Measurements from ENCODE around the gene DBET. TPM values are rescaled to one million over a fixed set of nuclear protein-coding genes. Genes with fewer than 3 reads are reported as not detected.
"Not testable (repeated sequence)": the region's sequence is repeated elsewhere in the genome, so short reads cannot be mapped to it uniquely, and the experiment has no call there.

DBET gene
- not detected in 2 replicates for total RNA-seq
- long read RNA-seq = 0 reads

GRCh38 chr4:190064342-190064741 is at the start of gene DBET:
DBET (plus strand) TSS chr4:190064502.
- H3K27ac Mint-ChIP-seq (ENCODE audit: unreplicated experiment); H3K4me1 Mint-ChIP-seq; H3K9me3 Mint-ChIP-seq; H3K36me3 Mint-ChIP-seq (ENCODE audit: low read depth); H3K27me3 Mint-ChIP-seq (ENCODE audit: low read depth); H3K4me3 Mint-ChIP-seq; DNase-seq (ENCODE audit: low read depth, low spot score): not testable (repeated sequence)

DNA sequence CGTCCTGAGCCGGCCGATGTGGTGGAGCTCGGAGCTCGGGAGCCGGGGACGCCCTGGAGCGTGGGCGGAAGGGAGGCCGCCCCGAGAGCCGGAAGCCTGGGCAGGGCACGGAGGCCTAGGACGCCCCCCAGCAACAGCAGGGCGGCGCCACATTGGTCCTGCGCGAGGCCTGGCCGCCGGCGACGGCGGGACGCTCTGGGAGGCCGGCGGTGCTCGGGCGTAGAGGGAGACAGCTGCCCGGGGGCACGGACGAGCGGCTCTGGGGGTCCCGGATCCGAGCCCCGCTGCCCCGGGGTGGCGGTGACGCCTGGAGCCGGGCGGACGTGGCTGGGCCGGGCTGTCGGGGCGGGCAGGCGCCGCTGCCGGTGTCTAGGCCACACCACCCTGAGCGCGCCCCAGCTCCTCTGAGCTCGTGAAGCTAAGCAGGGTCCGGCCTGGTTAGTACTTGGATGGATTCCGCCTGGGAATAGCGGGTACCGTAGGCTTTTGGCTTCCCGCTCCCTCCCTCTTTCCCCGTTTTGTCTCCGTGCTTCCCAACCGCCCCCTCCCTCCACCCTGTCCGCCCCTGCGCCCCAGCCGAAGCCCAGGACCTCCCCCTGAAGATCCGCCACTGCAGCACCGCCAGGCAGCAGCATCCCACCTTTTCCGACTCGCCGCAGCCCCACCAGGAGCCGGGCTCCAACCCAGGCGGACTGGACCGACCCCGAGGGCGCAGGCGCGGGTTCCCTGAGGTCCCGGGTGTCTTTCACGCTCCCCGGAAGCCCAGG is 49.3 kb upstream of the DBET start:
- TF ChIP-seq, protein P1, sequence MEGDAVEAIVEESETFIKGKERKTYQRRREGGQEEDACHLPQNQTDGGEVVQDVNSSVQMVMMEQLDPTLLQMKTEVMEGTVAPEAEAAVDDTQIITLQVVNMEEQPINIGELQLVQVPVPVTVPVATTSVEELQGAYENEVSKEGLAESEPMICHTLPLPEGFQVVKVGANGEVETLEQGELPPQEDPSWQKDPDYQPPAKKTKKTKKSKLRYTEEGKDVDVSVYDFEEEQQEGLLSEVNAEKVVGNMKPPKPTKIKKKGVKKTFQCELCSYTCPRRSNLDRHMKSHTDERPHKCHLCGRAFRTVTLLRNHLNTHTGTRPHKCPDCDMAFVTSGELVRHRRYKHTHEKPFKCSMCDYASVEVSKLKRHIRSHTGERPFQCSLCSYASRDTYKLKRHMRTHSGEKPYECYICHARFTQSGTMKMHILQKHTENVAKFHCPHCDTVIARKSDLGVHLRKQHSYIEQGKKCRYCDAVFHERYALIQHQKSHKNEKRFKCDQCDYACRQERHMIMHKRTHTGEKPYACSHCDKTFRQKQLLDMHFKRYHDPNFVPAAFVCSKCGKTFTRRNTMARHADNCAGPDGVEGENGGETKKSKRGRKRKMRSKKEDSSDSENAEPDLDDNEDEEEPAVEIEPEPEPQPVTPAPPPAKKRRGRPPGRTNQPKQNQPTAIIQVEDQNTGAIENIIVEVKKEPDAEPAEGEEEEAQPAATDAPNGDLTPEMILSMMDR (conservative IDR thresholded peaks at IDR 0.05) = no peak
- Mint-ChIP-seq H3K36me3 (ENCODE audit: low read depth) (peaks cover 12% of the 10 kb centered on the region), H3K27ac (ENCODE audit: unreplicated experiment) (no peak overlapping the region), H3K9me3 (peaks cover 3% of the 10 kb centered on the region), H3K4me3 (no peak overlapping the region), H3K27me3 (ENCODE audit: low read depth) (no peaks in the 10 kb centered on the region), H3K4me1 (no peaks in the 10 kb centered on the region)
- DNase-seq (ENCODE audit: low read depth, low spot score) = no peak

- no peaks in the 10 kb centered on the region for H3K4me1 Mint-ChIP-seq
- peaks cover 12% of the 10 kb centered on the region for H3K36me3 Mint-ChIP-seq (ENCODE audit: low read depth)
- peaks cover 3% of the 10 kb centered on the region for H3K9me3 Mint-ChIP-seq
- no peaks in the 10 kb centered on the region for H3K27me3 Mint-ChIP-seq (ENCODE audit: low read depth)
- DNase-seq (ENCODE audit: low read depth, low spot score) = no peak
- H3K4me3 Mint-ChIP-seq = no peak overlapping the region
- no peak overlapping the region for H3K27ac Mint-ChIP-seq (ENCODE audit: unreplicated experiment)
- TF ChIP-seq, protein P1 (conservative IDR thresholded peaks at IDR 0.05) = no peak
Measured at GRCh38 chr4:190015538-190016368, 48.5 kb upstream of the DBET start.

- peaks cover 3% of the 10 kb centered on the region for H3K9me3 Mint-ChIP-seq
- TF ChIP-seq, protein P1 (conservative IDR thresholded peaks at IDR 0.05) = no peak
- H3K4me3 Mint-ChIP-seq = no peak overlapping the region
- no peak overlapping the region for H3K27ac Mint-ChIP-seq (ENCODE audit: unreplicated experiment)
- H3K27me3 Mint-ChIP-seq (ENCODE audit: low read depth) = no peaks in the 10 kb centered on the region
- DNase-seq (ENCODE audit: low read depth, low spot score) = no peak
- H3K4me1 Mint-ChIP-seq = no peaks in the 10 kb centered on the region
- peaks cover 12% of the 10 kb centered on the region for H3K36me3 Mint-ChIP-seq (ENCODE audit: low read depth)
Measured at GRCh38 chr4:190016369-190017289, 47.7 kb upstream of the DBET start.

GRCh38 chr4:190017357-190018200 is 46.7 kb upstream of the DBET start:
- no peaks in the 10 kb centered on the region for H3K4me1 Mint-ChIP-seq
- peaks cover 12% of the 10 kb centered on the region for H3K36me3 Mint-ChIP-seq (ENCODE audit: low read depth)
- no peak for DNase-seq (ENCODE audit: low read depth, low spot score)
- peaks cover 3% of the 10 kb centered on the region for H3K9me3 Mint-ChIP-seq
- H3K27ac Mint-ChIP-seq (ENCODE audit: unreplicated experiment) = no peak overlapping the region
- H3K4me3 Mint-ChIP-seq = no peak overlapping the region
- no peaks in the 10 kb centered on the region for H3K27me3 Mint-ChIP-seq (ENCODE audit: low read depth)
- TF ChIP-seq, protein P1 (conservative IDR thresholded peaks at IDR 0.05) = no peak

Data from neural crest cell (in vitro differentiated cells).